Omental fat pad (tissue), 4 donors: ENCODE measurements around the gene KRI1. TPM values are rescaled to one million over a fixed set of nuclear protein-coding genes. Genes with fewer than 3 reads are reported as not detected.

Source experiments
- ATAC-seq: fragments of 150-250 bp; one replicate; pipeline ENCODE4 v1.9.1; 2016; ENCODE audit warnings: mild to moderate bottlenecking, moderate library complexity; ENCODE audit not compliant: low FRiP score
- DNase-seq: peaks from one replicate; pipeline ENCODE4 v3.0.0-alpha.2; 2019; ENCODE audit warnings: low spot score
- CTCF ChIP-seq, 3 donors: fragments of 450-650 bp; IDR thresholded peaks; one replicate each; pipeline ENCODE4 v1.5.1; 2016 to 2017; ENCODE audit warnings: antibody characterized with exemption in 3 of 3, mild to moderate bottlenecking in 3 of 3, moderate library complexity in 2 of 3
- small RNA-seq: library from RNA; depleted of rRNA; stranded (forward); fragments of <200 nt; gene quantifications from one replicate; pipeline ENCODE3, GENCODE V24; 2016
- total RNA-seq, 4 donors: library from RNA; depleted of rRNA; stranded (reverse); fragments of >200 nt; gene quantifications; one replicate each; pipeline ENCODE4 v1.1.0, GENCODE V29; 2016

KRI1 gene
- total RNA-seq, 4 donors from 2014 or later, result 9.1 to 36.3 (median 16.3) TPM

- no peak for ATAC-seq
- no peak for TF ChIP-seq CTCF (IDR thresholded peaks at IDR 0.05)
- no peak for DNase-seq
These were observed 52.6 kb downstream of the KRI1 start for GRCh38 chr19:10513223-10513622.

GRCh38 chr19:10510301-10510802 lies 55.5 kb downstream of the KRI1 start:
- no peak for DNase-seq
- no peak for ATAC-seq
- TF ChIP-seq CTCF (IDR thresholded peaks at IDR 0.05), result no peak

- no peak for DNase-seq
- no peak for ATAC-seq
These were observed 57.1 kb downstream of the KRI1 start for GRCh38 chr19:10508707-10509106.

GRCh38 chr19:10508036-10508435 lies 57.8 kb downstream of the KRI1 start:
- no peak for DNase-seq
- TF ChIP-seq CTCF (IDR thresholded peaks at IDR 0.05), result no peak
- ATAC-seq, result no peak

More at GRCh38 chr19:10508707-10509106, 57.1 kb downstream of the KRI1 start:
- no peak for TF ChIP-seq CTCF (IDR thresholded peaks at IDR 0.05)

GRCh38 chr19:10505583-10506229 lies 60.1 kb downstream of the KRI1 start:
- peak in 1 of 3 donors; percentile 17 for TF ChIP-seq CTCF (IDR thresholded peaks at IDR 0.05)
- DNase-seq (peak; percentile 76), ATAC-seq (peak; percentile 53)

Small RNA genes within 50 kb of the gene (small RNA-seq; reads per million reads assigned to genes)
- gene MIR1238, result not detected
- gene RNU7-140P, result not detected

Other genes with a start within 250 kb of the KRI1 start
- gene FDX2, start 250.0 kb downstream of the KRI1 start, total RNA-seq, result 10 to 100 TPM in 3 of 4 donors, 1 to 10 TPM in 1; 9.0 to 26.2 (median 17.8) TPM
- 10 to 100 TPM; 12.4 to 23.9 (median 15.8) TPM for gene RAVER1, start 232.5 kb downstream of the KRI1 start, total RNA-seq
- gene ICAM3, start 226.4 kb downstream of the KRI1 start, total RNA-seq, result 10 to 100 TPM in 1 of 4 donors, 1 to 10 TPM in 3; 7.7 to 41.1 (median 9.4) TPM
- 100 to 1,000 TPM in 1 of 4 donors, 10 to 100 TPM in 3; 60.2 to 137 (median 76.9) TPM for gene TYK2, start 185.4 kb downstream of the KRI1 start, total RNA-seq
- gene CDC37, start 162.5 kb downstream of the KRI1 start, total RNA-seq, result 100 to 1,000 TPM; 146 to 308 (median 195) TPM
- gene PDE4A, start 145.5 kb downstream of the KRI1 start, total RNA-seq, result 10 to 100 TPM in 3 of 4 donors, 1 to 10 TPM in 1; 9.8 to 30.3 (median 16.2) TPM
- gene KEAP1, start 62.7 kb downstream of the KRI1 start, total RNA-seq, result 10 to 100 TPM; 53.2 to 65.6 (median 59.3) TPM
- under 1 TPM; 0.47 to 0.72 (median 0.56) TPM for gene S1PR5, start 48.6 kb downstream of the KRI1 start, total RNA-seq
- 10 to 100 TPM; 12.9 to 16.6 (median 15.4) TPM for gene ATG4D, start 22.1 kb downstream of the KRI1 start, total RNA-seq
- 10 to 100 TPM in 1 of 4 donors, 1 to 10 TPM in 3; 2.9 to 21.4 (median 7.5) TPM for gene CDKN2D, start 3.0 kb upstream of the KRI1 start, total RNA-seq
- 1 to 10 TPM in 3 of 4 donors, not detected in 1; 1.8 to 8.2 (median 2.4) TPM for gene AP1M2, start 21.3 kb upstream of the KRI1 start, total RNA-seq
- gene SLC44A2, start 59.5 kb upstream of the KRI1 start, total RNA-seq, result 100 to 1,000 TPM in 2 of 4 donors, 10 to 100 TPM in 2; 49.3 to 114 (median 85.0) TPM
- gene ILF3, start 88.3 kb upstream of the KRI1 start, total RNA-seq, result 100 to 1,000 TPM; 101 to 237 (median 120) TPM
- gene QTRT1, start 135.4 kb upstream of the KRI1 start, total RNA-seq, result 10 to 100 TPM; 25.0 to 40.2 (median 28.9) TPM
- gene DNM2, start 152.1 kb upstream of the KRI1 start, total RNA-seq, result 100 to 1,000 TPM in 2 of 4 donors, 10 to 100 TPM in 2; 76.5 to 135 (median 99.9) TPM